Parathyroid adenoma (tissue), 2 donors: ENCODE results near the gene XPNPEP1.

Experiments
- H2AFZ ChIP-seq: fragments of 300-600 bp; sonication (generic); one replicate; pipeline ENCODE4 v1.7.0; 2017; ENCODE audit warnings: antibody characterized with exemption, mild to moderate bottlenecking
- H3K27ac ChIP-seq: fragments of 300-600 bp; sonication (generic); one replicate; pipeline ENCODE4 v1.7.0; 2017
- H3K27me3 ChIP-seq: fragments of 300-600 bp; sonication (generic); one replicate; pipeline ENCODE4 v1.7.0; 2017; ENCODE audit warnings: low read length; ENCODE audit not compliant: control insufficient read depth, insufficient read depth
- H3K36me3 ChIP-seq: fragments of 300-600 bp; sonication (generic); one replicate; pipeline ENCODE4 v1.7.0; 2017; ENCODE audit warnings: low read length; ENCODE audit not compliant: control insufficient read depth, insufficient read depth
- H3K4me1 ChIP-seq: fragments of 300-600 bp; sonication (generic); one replicate; pipeline ENCODE4 v1.7.0; 2017; ENCODE audit warnings: control low read depth
- H3K4me2 ChIP-seq: fragments of 300-600 bp; sonication (generic); one replicate; pipeline ENCODE4 v1.7.0; 2017; ENCODE audit warnings: low read length
- H3K4me3 ChIP-seq: fragments of 300-600 bp; sonication (generic); one replicate; pipeline ENCODE4 v1.7.0; 2017; ENCODE audit warnings: low read depth, low read length
- H3K79me2 ChIP-seq: fragments of 300-600 bp; sonication (generic); one replicate; pipeline ENCODE4 v1.7.0; 2017; ENCODE audit warnings: control low read depth
- H3K9ac ChIP-seq: fragments of 300-600 bp; sonication (generic); one replicate; pipeline ENCODE4 v1.7.0; 2017; ENCODE audit warnings: mild to moderate bottlenecking
- H3K9me3 ChIP-seq: fragments of 300-600 bp; sonication (generic); one replicate; pipeline ENCODE4 v1.7.0; 2017; ENCODE audit warnings: low read length; ENCODE audit not compliant: control insufficient read depth
- TF ChIP-seq, protein P1 (sequence below): fragments of 300-600 bp; sonication (generic); IDR thresholded peaks from one replicate; pipeline ENCODE4 v1.7.0; 2017; ENCODE audit warnings: antibody characterized with exemption, mild to moderate bottlenecking
- donor health status: primary hyperparathyroidism.

Gene XPNPEP1

DNA sequence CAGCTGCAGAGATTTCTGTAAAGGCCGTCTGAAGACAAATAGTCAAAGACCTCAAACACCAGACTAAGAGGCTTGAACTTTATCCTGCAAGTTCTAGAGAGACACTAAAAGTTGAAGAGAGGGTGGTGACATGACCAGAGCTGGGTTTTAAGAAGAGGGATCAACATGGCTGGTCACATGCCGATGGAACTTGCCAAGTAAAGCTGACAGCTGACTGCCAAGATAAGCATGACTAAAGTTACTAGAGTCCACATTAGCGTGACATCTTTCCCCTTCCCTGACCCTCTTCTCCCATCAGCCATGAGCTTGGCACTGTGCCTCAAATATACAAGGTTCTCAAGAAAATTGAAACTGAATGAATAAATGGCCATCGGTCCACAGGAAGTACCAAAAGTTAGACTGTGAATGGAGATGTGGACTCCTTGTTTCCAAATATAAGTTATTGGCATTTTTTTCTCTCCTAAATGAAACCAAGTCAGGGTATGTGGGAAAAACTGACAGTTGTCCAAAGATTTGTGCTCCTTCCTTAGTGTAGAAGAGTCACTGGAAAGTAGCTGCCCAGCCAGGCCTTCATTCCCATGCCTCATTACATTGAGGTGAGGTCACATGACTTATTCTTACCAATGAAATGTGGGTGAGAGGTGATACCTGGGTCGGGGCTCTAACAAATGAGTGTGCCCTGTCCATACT is 24.5 kb downstream of the XPNPEP1 start:
- Histone ChIP-seq H3K79me2 (peaks cover 21% of the 10 kb centered on the region), H3K27me3 (no peaks in the 10 kb centered on the region), H3K4me2 (peak overlapping the region; percentile 22), H3K4me3 (no peak overlapping the region), H2AFZ (no peak overlapping the region), H3K9me3 (no peaks in the 10 kb centered on the region), H3K36me3 (no peaks in the 10 kb centered on the region), H3K4me1 (peaks cover 41% of the 10 kb centered on the region), H3K9ac (no peak overlapping the region), H3K27ac (peak overlapping the region; percentile 1)
- TF ChIP-seq, protein P1, sequence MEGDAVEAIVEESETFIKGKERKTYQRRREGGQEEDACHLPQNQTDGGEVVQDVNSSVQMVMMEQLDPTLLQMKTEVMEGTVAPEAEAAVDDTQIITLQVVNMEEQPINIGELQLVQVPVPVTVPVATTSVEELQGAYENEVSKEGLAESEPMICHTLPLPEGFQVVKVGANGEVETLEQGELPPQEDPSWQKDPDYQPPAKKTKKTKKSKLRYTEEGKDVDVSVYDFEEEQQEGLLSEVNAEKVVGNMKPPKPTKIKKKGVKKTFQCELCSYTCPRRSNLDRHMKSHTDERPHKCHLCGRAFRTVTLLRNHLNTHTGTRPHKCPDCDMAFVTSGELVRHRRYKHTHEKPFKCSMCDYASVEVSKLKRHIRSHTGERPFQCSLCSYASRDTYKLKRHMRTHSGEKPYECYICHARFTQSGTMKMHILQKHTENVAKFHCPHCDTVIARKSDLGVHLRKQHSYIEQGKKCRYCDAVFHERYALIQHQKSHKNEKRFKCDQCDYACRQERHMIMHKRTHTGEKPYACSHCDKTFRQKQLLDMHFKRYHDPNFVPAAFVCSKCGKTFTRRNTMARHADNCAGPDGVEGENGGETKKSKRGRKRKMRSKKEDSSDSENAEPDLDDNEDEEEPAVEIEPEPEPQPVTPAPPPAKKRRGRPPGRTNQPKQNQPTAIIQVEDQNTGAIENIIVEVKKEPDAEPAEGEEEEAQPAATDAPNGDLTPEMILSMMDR = no peak

DNA sequence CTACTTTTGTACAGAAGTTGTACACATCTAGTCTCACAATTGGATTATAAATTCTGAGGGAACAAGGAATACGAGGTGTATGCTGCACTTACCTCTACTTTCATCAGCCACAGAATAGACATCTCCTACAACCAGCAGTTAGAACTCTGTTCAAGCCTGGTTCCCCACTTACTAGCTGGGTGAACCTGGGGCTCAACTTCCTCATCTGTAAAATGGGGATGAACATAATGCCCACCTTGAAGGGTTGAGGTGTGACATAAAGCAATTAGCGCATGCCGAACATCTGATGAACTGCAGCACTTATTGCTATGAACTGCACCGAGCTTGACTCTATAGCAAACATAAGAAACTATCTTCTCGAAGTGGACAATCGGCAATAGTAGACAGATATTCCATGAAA is 25.3 kb downstream of the XPNPEP1 start:
- Histone ChIP-seq H3K79me2 (peaks cover 24% of the 10 kb centered on the region), H3K27me3 (no peaks in the 10 kb centered on the region), H3K27ac (no peak overlapping the region), H3K4me3 (no peak overlapping the region), H3K9me3 (no peaks in the 10 kb centered on the region), H2AFZ (no peak overlapping the region), H3K36me3 (no peaks in the 10 kb centered on the region), H3K4me2 (no peak overlapping the region), H3K4me1 (peaks cover 35% of the 10 kb centered on the region), H3K9ac (no peak overlapping the region)
- TF ChIP-seq, protein P1 = no peak

DNA sequence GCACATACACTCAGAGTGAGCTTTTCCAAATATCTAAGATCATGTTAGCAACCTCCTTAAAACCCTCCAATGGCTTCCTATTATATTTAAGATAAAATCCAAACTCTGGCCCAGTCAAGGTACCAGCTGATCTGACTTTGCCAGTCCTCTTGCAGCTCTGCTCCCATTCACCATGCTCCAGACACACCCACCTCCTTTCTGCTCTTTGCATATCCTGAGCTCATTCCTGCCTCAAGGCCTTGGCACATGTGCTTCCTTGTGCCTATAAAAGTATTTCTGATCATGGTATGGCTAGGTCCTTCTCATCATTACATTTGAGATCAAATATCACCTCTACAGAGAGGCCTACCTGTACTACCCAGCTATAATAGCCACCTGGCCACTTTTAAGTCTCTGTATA is 27.5 kb downstream of the XPNPEP1 start:
- H3K27ac ChIP-seq = no peak overlapping the region

DNA sequence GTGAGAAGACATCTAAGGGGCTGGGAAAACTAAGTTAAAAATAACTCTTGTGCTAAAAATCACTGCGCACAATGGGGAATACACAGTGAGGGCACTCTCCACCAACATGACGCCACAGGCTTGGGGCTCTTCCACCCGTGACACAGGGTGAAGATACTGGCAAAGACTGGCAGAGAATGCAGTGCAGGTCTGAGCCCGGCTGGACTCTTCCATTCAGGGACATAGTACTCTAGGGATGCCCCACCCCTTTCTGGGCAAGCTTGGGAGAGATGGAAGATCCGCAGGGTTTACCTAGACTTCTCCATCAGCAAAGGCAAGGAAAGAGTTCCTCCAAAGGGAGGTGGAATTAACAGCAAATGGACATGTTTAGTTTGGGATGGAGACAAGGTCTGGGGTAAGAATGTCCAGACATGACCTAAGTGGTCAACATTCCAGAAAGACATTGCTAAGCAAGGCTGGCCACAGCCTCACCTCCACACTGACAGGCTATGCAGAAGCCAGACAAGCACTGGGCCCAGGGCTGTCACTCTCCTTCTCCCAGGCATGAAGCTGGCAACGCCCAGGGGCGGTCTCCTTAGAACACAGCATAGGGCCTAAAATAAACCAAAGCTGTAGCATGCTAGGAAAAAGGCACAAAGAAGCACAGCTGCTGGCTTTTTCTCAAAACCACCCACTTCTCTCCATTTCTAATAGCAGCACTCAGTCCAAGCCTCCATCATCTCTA is 28.1 kb downstream of the XPNPEP1 start:
- peaks cover 26% of the 10 kb centered on the region for H3K4me1 ChIP-seq

More for the DNA sequence above, 27.5 kb downstream of the XPNPEP1 start:
- Histone ChIP-seq H3K36me3 (no peaks in the 10 kb centered on the region), H3K27me3 (no peaks in the 10 kb centered on the region), H3K4me1 (peaks cover 26% of the 10 kb centered on the region), H2AFZ (no peak overlapping the region), H3K79me2 (peaks cover 31% of the 10 kb centered on the region), H3K9ac (no peak overlapping the region), H3K4me3 (no peak overlapping the region), H3K9me3 (no peaks in the 10 kb centered on the region), H3K4me2 (no peak overlapping the region)
- TF ChIP-seq, protein P1 = no peak

More for the DNA sequence above, 28.1 kb downstream of the XPNPEP1 start:
- no peaks in the 10 kb centered on the region for H3K36me3 ChIP-seq
- TF ChIP-seq, protein P1 = no peak
- H3K4me3 ChIP-seq = no peak overlapping the region
- H3K9me3 ChIP-seq = no peaks in the 10 kb centered on the region
- H3K27ac ChIP-seq = no peak overlapping the region
- no peaks in the 10 kb centered on the region for H3K27me3 ChIP-seq
- peak overlapping the region; percentile 26 for H2AFZ ChIP-seq
- H3K79me2 ChIP-seq = peaks cover 25% of the 10 kb centered on the region
- no peak overlapping the region for H3K4me2 ChIP-seq
- no peak overlapping the region for H3K9ac ChIP-seq
